ENCODE measurements around the gene FIGNL1. TPM values are rescaled to one million over a fixed set of nuclear protein-coding genes. Genes with fewer than 3 reads are reported as not detected.

Gene FIGNL1
- total RNA-seq, 1 experiment from 2014 or later = 13.8 TPM

DNA sequence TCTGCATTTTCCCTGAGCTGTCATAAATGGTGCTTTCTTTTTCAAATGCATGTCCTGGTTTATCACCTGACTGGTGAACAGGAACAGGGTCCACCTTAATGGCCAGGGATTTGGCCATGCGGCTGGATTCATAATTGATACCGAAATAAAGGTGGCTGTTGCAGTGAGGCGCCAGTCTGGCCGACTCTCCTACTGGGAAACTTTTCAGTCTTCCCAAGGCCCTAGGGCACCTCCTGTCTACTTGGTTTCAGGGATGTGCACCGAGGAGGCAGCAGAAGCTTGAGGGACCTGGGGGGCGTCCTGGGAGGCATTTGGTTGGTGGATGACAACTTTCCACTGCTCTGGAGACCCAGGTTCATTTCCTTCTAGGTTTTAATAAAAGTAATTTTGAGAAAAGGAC, 46.4 kb upstream of the FIGNL1 start:
- no peaks in the 10 kb centered on the region for H3K79me2 ChIP-seq (ENCODE audit: insufficient read depth, low read length)
- no peak overlapping the region for H2AK5ac ChIP-seq (ENCODE audit: insufficient read length, low read length)
- H3K4ac ChIP-seq (ENCODE audit: low read depth, low read length) = no peak overlapping the region
- H2BK5ac ChIP-seq (ENCODE audit: insufficient read length, low read length) = no peak overlapping the region
- Mint-ChIP-seq H3K9me3 (peaks cover 4% of the 10 kb centered on the region in 2 experiments; a peak in 3 of 5 replicates), H3K4me1 (peaks cover 3 to 6% of the 10 kb centered on the region in 2 experiments; a peak in 3 of 4 replicates), H3K27ac (no peak overlapping the region), H3K4me3 (no peak overlapping the region), H3K27me3 (ENCODE audit: low read depth) (peaks cover 8% of the 10 kb centered on the region), H3K36me3 (ENCODE audit: insufficient read depth in 1 of 3, low read depth in 3 of 3) (peaks cover 0 to 2% (median 0%) of the 10 kb centered on the region in 3 experiments; a peak in 1 of 7 replicates)
- no peak overlapping the region for H2BK120ac ChIP-seq (ENCODE audit: low read depth, low read length, poor library complexity, severe bottlenecking)
- no peak overlapping the region for H3T11ph ChIP-seq (ENCODE audit: low read length)
- TF ChIP-seq CTCF (conservative IDR thresholded peaks at IDR 0.05) = no peak
- H3K14ac ChIP-seq (ENCODE audit: insufficient read depth, low read length) = no peak overlapping the region
- no peak overlapping the region for H2BK20ac ChIP-seq (ENCODE audit: low read depth, low read length, poor library complexity, severe bottlenecking)
- no peak overlapping the region for H4K5ac ChIP-seq (ENCODE audit: insufficient read length, low read depth, low read length)
- H2BK12ac ChIP-seq (ENCODE audit: insufficient read length, low read depth, low read length) = no peak overlapping the region
- no peak overlapping the region for H4K91ac ChIP-seq (ENCODE audit: insufficient read length, low read depth, low read length)
- no CpG with 5 or more reads among the region's 6 CpGs for WGBS (ENCODE audit: extremely low coverage, insufficient read length, low lambda C conversion rate)
- H2BK15ac ChIP-seq (ENCODE audit: low read depth, low read length) = no peak overlapping the region
- no peak overlapping the region for H2AFZ ChIP-seq (ENCODE audit: low read length)
- no peaks in the 10 kb centered on the region for H3K79me1 ChIP-seq (ENCODE audit: insufficient read depth, low read depth, low read length, poor library complexity, severe bottlenecking)
- no peak overlapping the region for H3K27ac ChIP-seq (ENCODE audit: insufficient read length, low read depth, low read length)
- no peaks in the 10 kb centered on the region for H3K4me1 ChIP-seq (ENCODE audit: insufficient read depth, low read length)
- no peak overlapping the region for H3K23ac ChIP-seq (ENCODE audit: insufficient read length, low read depth, low read length)
- DNase-seq = no peak
- H3K56ac ChIP-seq (ENCODE audit: insufficient read length, low read depth, low read length) = no peak overlapping the region
- H3K23me2 ChIP-seq (ENCODE audit: insufficient read length, low read depth, low read length, poor library complexity, severe bottlenecking) = no peaks in the 10 kb centered on the region
- no peaks in the 10 kb centered on the region for H3K9me3 ChIP-seq (ENCODE audit: control insufficient read depth, low read depth, low read length)
- H3K27me3 ChIP-seq (ENCODE audit: insufficient read depth, low read length) = no peaks in the 10 kb centered on the region
- H3K18ac ChIP-seq (ENCODE audit: insufficient read length, low read depth, low read length) = no peak overlapping the region
- no peak overlapping the region for H4K8ac ChIP-seq (replicated peaks; ENCODE audit: insufficient read length, low read depth, low read length)
- H3K4me2 ChIP-seq (ENCODE audit: insufficient read depth, insufficient read length, low read length) = no peak overlapping the region
- no peak overlapping the region for H3K9ac ChIP-seq (ENCODE audit: extremely low read depth, insufficient read length, low read length)
- H4K20me1 ChIP-seq (ENCODE audit: control insufficient read depth, insufficient read depth, insufficient read length) = no peaks in the 10 kb centered on the region
